ENCODE results near the gene MRPL20. TPM values are rescaled to one million over a fixed set of nuclear protein-coding genes. Genes with fewer than 3 reads are reported as not detected.
A peak's percentile ranks its signal among the peaks of the same experiment; 100 is the strongest.
"Not testable (repeated sequence)": the region's sequence is repeated elsewhere in the genome, so short reads cannot be mapped to it uniquely, and the experiment has no call there.

MRPL20 gene
- total RNA-seq, 1 donor from 2014 or later: 122 TPM

DNA sequence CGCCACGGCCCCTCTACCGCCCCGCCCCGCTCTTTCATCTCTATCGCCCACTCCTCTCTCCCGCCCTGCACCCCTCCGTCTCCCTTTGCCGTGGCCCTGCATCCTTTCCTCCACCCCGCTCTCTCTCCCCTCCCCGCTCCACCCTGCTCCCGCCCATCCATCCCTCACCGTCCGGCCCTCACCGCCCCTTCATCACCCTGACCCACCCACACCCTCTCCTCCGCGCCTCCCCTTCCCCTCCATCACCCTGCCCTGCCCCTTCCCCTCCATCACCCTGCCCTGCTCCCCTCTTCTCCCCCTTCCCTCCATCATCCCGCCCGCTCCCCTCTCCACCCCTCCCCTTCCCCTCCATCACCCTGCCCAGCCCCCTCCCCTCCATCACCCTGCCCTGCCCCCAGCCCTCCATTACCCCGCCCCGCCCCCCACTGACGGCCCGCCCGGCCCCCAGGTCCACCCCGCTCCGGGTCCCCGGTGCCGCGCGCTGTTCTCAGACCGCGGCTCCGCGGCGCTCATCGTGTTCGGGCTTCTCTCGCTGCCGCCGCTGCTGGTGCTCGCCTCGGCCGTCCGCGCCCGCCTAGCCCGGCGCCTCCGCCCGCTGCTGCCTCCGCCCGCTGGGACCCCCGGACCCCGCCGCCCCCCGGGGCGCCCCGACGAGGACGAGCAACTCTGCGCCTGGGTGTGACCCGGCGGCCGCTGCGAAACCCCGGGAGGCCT lies 20.2 kb upstream of the MRPL20 start:
- DNase-seq (ENCODE audit: low spot score): peak; percentile 89

DNA sequence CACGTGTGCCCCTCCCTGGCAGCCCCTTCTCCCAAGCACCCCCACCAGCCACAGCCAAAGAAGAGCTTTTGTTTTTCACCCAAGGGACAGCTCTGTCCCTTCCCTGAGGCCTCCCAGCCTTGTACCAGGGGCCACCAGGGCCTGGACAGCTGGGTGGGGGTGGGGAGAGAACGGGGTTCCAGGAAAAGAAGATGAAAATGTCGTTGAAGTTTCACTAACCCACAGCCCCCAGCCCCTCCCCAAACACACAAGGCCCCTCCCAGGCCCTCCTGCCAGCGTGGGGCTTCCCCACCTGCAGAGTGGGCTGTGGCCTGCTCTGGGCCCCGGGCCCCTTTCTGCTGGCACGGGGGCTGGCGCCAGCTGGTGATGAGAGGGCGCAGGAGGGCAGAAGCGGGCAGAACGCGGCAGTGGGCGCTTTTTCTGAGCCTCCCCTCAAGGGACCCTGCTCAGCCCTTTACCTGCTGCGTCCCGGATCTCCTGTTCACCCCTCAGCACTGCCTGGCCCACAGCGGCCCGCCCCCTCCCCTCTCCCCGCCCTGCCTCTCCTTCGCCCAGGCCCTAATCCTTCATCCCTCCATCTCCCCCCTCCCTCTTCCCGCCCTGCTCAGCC lies 19.5 kb upstream of the MRPL20 start:
- DNase-seq (ENCODE audit: low spot score): peak; percentile 76

DNA sequence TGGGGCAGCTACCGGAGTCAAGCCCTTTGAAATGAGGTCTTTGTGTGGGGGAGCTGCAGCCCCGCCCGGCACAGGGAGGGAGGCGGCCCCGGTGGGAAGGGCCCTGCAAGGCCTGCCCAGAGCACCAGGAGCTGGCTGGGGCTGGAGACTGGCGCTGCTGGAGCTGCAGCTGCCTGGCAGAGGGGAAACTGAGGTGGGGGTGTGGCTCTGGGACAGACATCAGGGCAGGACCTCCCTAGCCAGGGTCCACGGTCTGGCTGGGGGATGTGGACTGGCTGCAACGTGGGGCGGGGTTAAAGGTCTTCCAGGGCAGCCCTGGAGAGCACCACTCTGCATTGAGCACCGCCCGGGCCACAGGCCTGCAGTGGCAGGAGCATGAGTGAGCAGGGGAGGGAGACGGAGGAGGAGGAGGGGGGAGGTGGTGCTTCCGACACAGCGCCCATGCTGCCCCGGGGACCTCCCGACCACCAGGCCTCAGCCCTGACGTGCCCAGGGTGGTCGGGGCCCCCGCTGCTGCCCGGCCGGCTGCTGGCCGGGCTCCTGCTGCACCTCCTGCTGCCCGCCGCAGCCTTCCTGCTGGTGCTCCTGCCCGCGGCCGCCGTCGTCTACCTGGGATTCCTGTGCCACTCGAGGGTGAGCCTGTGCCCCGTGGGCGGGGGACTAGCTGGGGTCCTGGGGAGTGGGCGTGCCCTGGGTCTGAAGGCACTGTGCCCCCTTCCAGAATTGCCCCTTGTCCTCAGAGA lies 18.8 kb upstream of the MRPL20 start:
- DNase-seq (ENCODE audit: low spot score): peak; percentile 68

DNA sequence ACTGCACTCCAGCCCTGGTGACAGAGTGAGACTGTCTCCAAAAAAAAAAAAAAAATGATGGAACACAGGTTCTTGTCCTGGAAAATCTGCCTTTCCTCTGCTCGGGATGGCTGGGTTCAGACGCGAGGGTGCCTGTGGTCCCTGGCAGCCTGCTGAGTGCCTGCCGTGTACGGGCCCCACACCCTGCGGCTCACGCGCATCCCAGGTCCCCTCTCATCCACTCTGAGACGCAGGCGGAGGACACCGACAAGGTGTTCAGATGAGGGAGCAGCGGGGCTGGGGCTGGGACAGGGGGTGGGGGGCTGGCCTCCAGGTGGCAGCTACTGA lies 18.3 kb upstream of the MRPL20 start:
- DNase-seq (ENCODE audit: low spot score): no peak

DNA sequence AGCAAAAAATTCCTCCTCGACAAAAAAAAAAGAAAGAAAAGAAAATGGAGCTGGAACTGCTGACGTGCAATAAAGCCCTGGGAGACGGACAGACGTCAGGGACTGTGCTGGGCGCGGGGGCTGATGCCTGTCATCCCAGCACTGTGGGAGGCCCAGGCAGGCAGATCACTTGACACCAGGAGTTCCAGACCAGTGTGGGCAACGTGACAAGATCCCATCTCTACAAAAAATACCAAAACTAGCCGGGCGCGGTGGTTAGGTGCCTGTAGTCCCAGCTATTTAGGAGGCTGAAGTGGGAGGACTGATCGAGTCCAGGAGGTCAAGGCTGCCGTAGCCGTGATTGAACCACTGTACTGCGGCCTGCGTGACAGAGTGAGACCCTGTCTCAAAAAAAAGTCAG lies 17.6 kb upstream of the MRPL20 start:
- no peak for DNase-seq (ENCODE audit: low spot score)

DNA sequence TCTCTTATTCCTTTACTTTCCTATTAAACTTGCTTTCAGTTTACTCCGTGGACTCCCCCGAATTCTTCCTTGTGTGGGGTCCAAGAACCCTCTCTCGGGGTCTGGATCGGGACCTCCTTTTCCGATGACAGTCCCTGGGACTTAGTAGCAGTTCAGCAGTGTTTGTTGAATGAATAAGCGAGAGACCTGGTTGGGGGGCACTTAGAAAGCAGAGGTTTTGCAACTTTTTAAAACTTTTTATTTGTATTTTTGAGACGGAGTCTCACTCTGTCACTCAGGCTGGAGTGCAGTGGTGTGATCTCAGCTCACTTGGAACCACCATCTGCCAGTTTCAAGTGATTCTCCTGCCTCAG lies 16.1 kb upstream of the MRPL20 start:
- no peak for DNase-seq (ENCODE audit: low spot score)

DNA sequence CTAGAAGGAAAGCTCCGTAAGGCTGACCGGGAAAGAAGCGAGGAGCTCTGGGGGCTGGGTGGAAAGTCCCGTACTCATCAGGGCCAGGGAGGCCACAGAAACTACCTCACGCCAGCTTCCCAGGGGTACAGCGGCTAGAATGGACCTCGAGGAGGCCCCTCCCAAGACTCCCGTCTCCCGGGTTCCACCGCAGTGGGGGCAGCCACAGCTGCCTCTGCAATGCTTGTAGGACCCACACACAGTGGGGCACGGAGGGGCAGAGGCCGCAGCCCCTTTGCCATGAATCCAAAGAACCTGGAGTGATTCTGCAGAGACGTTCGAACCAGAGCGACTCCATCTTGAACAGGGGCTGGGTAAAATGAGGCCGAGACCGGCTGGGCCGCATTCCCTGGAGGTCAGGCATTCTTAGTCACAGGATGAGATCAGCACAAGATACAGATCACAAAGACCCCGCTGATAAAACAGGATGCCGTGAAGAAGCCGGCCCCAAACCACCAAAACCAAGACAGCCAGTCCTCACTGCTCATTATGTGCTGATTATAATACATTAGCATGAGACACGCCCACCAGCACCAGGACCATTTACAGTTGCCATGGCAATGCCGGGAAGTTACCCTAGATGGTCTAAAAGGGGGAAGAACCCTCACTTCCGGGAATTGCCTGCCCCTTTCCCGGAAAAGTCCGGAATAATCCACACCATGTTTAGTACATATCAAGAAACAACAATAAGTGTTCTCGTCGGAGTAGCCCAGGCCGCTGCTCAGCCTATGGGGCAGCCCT lies 15.6 kb upstream of the MRPL20 start:
- DNase-seq (ENCODE audit: low spot score): no peak

DNA sequence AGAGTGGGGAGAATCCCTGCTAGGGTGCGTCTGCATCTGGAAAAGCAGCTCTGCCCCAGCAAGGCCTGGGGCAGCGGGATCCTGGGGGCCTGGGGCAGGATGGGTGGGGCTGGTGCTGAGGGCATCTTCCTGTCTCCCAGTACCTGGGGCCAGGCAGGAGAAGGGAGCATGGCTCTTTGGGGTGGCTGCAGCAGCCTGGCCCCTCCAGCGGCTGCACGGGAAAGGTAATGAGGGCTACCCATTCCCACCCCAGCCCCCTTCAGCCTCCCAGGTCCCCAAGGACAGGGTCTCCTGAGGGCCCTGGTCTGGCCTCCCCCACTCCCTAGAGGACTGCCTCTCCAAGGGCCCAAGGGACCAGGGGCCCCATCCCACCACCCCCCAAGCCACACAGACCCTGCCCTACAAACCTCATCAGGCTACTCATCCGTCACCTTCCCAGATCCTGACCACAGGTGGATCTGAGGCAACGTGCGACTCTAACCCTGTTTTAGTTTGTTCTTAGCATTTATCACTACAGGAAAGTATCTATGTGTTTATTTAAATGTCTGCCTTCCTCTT lies 14.9 kb upstream of the MRPL20 start:
- no peak for DNase-seq (ENCODE audit: low spot score)

DNA sequence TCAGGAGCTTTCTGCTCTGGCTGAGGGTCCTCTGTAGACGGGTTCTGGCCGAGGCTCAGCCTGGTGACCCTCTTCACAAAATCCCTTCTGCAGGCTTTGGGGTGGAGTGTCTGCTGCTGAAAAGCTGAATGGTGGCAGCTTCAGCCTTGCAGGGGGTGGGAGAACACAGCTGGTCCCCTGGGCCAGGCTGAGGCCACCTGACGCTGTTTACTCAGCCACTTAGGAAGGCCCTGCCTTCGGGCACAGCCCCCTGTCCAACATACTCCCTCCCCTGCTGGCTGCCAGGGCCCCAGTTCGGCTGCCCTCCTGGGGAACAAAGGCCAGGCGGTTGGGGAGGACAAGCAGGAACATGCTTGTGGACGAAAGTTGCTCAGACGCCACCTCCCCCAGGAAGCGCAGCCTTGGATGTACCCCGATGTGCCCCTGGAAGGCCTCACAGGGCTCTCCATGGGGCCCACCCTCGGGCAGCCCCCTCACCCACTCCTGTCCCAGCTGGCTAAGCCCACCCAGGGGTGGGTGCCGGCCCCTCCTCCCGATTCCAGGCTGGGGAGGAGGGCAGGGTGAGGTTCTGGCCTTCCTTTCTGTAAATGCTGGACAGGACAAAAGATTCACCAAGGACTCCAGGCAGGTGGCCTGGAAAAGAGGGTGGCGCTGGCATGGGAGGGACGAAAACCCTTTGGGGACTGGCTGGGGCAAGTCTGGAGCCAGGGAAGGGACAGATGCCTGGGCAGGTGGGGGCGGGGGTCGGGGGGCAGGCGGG lies 14.2 kb upstream of the MRPL20 start, which contains the start of gene ANKRD65:
Gene ANKRD65, minus strand, starts transcription at position 130 of the 760 bp plus-strand sequence. CDS start 271 bp downstream, outside the sequence.
- no peak for DNase-seq (ENCODE audit: low spot score)

DNA sequence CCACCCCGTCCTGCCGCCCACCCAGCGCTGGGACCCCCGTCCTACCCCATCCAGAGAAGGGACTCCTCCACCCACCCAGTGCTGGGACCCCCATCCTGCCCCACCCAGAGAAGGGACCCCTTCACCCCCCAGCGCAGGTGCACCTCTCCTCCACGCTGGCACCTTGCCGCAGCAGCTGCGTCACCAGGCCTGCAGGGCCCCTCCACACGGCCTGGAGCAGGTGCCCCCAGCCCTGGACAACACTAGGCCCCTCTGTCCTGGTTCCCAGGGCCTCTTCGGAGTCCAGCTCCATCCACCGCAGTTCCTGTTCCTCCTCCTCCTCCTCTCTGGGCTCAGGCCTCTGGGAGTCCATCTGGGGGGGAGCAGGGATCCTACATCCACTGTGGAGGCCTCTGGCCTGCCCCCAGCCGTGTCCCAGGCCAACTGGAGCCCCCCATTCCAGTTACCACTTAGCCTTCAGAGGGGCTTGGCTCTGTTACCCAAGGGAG lies 13.6 kb upstream of the MRPL20 start:
- DNase-seq (ENCODE audit: low spot score): no peak

DNA sequence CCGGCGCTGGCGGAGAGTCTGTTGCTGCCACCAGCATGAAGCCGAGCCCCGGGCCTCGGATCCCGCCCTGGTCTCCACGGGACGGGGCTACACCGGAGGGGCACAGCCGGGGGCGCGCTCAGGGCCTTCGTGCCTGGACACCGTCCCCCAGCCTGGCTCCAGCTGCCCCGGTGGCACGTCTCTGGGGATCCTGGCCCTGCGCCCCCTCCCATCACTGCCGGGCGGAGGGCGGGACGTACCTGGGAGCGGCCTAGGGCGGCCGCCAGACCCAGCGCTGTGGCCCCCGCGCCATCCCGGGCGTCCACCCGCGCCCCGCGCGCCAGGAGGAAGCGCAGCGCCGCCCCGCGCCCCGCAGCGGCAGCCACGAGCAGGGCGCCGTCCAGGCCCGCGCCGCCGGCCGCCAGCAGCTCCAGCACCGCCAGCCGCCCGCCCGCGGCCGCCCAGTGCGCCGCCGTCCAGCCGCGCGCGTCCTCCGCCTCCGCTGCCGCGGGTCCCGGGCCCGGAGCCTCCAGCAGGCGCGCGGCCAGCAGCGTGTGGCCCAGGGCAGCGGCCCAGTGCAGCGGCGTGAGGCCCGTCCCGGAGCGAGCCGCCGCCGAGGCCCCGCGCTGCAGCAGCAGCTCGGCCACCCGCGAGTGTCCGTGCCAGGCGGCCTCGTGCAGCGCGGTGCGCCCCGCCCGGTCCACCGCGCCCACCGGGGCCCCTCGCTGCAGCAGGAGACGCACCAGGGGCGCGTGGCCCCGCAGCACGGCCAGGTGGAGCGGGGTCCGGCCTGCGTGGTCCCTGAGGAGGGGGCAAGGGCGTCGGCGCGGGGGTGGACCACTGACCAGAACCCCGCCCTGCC lies 12.9 kb upstream of the MRPL20 start:
- no peak for DNase-seq (ENCODE audit: low spot score)

DNA sequence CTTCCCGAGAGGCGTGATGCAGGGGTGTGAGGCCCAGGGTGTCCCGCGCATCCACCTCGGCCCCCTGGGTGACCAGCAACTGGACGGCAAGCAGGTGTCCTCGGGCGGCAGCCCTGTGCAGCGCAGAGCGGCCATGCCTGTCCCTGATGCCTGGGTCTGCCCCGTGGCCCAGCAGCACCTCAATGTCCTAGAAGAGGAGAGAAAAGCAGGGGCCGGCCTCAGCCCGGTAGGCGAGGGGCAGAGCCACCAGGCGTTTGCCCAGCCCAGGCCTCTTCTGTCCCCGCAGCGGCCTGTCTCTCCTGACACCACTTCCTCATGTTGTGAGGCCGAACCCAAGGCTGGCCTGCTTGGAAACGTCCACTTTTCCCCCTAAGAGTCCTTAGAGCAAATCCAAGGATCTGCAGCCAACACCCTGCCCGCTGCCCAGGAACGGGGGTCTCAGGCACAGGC lies 12.3 kb upstream of the MRPL20 start:
- no peak for DNase-seq (ENCODE audit: low spot score)

DNA sequence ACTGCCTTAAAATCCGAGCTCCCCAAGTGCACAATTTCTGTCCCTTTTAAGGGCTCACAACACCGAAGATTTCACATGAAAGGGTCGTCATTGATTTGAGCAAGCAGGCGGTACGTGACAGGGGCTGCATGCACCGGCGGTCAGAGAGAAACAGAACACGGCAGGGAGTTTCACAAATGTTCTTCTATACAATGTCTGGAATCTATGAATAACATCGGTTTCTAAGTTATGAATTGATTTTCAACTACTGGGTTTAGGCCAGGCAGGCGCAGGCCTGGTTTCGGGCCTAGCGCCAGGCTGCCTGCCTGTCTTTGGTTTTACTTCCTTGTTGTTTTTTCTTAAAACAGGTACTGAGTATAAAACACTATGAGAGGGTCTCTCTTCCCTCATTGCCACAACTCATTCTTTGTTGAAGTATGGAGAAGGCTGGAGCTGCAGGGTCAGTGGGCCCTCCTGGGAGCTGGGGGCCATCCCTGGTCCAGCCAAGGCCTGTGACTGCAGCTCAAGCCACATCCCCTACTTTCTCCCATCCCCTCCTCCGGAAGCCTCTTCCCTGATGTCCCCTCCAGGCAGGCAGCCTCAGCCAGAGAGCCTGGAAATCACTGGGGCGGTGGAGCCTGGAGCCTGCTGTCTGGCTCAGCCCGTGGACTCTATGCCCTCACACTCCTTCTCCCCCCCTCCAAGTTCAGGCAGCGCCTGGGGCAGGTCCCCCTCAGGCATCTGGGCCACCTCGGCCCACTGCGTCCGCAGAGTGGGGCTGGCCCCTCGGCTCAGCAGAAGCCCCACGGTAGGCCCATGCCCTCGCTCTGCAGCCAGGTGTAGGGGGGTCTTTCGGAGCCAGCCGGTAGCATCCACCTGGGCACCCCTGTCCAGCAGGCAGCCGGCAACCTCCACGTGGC lies 11.6 kb upstream of the MRPL20 start:
- DNase-seq (ENCODE audit: low spot score): no peak

DNA sequence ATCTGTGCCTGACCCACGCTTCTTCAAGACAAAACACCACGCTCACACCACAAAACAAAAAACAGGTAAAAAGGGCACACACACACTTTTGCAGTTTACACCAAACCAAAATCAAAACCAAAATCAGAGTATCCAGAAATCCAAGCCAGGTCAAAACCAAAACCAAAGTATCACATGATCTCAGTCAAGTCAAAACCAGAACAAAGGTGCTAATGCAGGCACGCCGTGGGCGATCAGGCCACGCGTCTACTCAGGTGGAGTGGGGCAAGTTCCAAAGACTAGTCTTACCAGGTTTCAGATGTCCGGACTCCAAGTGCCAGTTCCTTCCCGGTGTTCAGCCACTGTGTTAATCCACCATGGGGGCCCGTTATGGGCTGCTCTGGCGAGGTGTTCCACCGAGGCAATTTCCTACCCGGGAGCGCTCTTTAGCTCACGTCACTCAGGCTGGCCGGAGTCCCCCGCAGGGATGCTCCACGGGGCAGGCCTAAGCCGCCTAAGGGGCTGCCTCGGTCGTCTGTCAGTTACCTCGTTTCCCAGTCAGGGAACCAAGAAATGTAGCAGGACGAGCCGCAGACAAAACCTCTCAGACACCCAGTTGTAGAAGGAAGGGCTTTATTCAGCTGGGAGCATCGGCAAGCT lies 10.9 kb upstream of the MRPL20 start:
- DNase-seq (ENCODE audit: low spot score): not testable (repeated sequence)

DNA sequence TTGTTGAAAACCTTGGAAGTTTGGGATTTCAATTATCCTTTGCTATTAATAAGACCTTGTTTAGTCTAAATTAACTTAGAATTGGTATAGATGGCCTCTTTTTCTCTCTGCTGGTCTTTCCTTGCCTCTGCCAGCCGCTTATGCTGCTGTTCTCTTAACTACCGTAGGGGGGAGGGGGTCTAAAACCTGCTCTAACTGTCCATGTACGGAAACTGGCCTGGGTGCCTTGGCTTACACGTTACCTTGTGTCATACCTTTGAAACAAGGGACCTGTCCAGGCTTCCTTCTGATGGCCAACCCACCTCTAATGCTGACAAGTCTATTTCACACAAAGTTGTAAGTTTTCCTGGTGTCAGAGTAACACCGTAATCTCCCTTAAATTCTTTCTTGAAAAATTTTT lies 10.3 kb upstream of the MRPL20 start:
- DNase-seq (ENCODE audit: low spot score): not testable (repeated sequence)

DNA sequence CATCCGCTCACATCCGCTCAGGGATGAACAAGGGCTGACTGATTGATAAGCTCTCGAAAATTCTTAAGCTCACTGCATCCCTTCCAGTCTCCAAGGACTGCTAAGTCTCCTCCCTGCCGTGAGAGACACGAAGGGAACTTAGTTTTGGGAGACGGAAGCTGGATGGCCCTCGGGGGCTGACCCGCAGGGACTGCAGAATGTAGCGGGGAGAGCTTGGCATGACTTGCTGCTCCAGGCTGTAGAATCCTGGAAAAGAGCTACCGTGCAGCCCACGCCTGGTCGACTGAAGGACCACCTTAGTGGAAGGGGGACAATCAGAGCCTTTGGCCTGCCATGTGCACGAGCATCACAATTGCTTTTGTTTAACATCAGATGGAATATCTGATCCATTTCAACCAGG lies 8.7 kb upstream of the MRPL20 start:
- DNase-seq (ENCODE audit: low spot score): no peak

DNA sequence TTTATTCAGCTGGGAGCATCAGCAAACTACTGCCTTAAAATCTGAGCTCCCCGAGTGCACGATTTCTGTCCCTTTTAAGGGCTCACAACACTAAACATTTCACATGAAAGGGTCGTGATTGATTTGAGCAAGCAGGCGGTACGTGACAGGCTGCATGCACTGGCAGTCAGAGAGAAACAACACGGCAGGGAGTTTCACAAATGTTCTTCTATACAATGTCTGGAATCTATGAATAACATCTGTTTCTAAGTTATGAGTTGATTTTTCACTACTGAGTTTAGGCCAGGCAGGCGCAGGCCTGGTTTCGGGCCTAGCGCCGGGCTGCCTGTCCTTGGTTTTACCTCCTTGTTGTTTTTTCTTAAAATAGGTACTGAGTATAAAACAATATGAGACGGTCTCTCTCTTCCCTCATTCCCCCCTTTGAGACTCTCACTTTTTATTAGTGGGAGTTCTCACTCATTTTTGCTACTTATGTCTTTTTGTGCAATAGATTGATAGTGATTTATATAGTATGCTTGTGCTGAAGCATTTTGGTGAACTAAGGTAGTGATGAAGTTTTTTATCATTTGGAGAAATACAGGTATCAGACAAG lies 5.3 kb upstream of the MRPL20 start:
- not testable (repeated sequence) for DNase-seq (ENCODE audit: low spot score)

DNA sequence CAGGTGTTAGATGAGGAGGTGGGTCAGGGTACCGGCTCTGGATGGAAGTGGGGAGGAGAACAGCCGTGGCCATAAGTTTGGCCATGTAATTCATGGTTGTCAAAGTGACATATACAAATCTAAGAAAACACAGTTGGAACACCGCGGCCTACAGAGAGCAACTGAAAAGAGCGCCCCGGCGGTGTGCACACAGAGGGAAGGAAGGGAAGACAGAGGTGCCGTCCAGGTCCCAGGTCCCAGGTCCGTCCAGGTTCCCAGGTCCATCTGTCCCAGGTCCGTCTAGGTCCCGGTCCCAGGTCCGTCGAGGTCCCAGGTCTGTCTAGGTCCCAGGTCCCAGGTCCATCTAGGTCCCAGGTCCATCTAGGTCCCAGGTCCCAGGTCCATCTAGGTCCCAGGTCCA lies 4.5 kb upstream of the MRPL20 start:
- no peak for DNase-seq (ENCODE audit: low spot score)

All from mesenteric fat pad (tissue), 1 donor.